ENCODE results near the gene MYO1F. TPM values are rescaled to one million over a fixed set of nuclear protein-coding genes. Genes with fewer than 3 reads are reported as not detected.

Gene MYO1F
- total and polyA plus RNA-seq, 2 of the 13 experiments (the other 11 are each of a cell fraction or from before 2014, with no cell fraction given) = 0.09 to 0.13 TPM

DNA sequence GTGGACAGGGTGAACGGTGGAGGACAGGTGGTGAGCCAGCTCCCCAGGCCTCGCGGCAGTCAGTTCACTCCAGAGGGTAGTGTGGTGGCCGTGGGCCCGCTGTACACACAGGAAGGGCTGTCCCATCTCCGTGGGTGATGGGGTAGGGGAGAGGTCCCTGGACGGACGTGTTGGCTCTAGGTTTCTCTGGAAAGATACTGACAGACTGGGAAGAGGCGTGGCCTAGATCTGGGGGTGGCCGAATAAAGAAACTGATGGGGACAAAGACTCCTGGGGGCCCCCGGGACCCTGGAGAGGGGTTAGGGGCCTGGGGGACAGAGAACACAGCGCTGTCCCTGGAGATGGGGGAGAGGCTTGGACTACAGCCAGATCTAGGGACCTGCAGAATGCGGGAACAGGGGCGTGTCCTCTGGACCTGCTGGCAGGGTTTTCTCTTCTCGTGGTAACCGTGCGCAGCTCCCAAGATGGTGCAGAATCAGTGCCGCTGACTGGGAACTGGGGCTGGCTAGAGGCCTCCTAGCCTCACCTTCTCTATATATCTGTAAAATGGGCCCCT, 70.8 kb downstream of the MYO1F start:
- Histone ChIP-seq H4K20me1 (ENCODE audit: insufficient read depth, low read length) (no peaks in the 10 kb centered on the region), H3K9ac (ENCODE audit: insufficient read depth, low read depth, low read length) (no peak overlapping the region; the same call in 1 of the 2 replicates), H3K27ac (ENCODE audit: extremely low read length, insufficient read depth, low read length) (no peak overlapping the region), H3K4me2 (ENCODE audit: low read depth, low read length) (peak overlapping the region; percentile 98), H3K4me1 (ENCODE audit: insufficient read depth, low read length) (peaks cover 19% of the 10 kb centered on the region), H3K27me3 (ENCODE audit: control insufficient read depth in 1 of 2, insufficient read depth in 2 of 2, low read length in 2 of 2) (peaks cover 0 to 7% of the 10 kb centered on the region in 2 experiments; a peak in 1 of 5 replicates), H3K79me2 (ENCODE audit: insufficient read depth, low read length) (no peaks in the 10 kb centered on the region), H3K4me3 (replicated peaks in 1 of 3; ENCODE audit: insufficient read depth in 1 of 3, low read depth in 2 of 3, low read length in 3 of 3) (peak overlapping the region in 2 of 3 experiments; percentile 59 to 74; a peak in 4 of 6 replicates), H3K9me3 (ENCODE audit: low read length) (no peaks in the 10 kb centered on the region), H2AFZ (ENCODE audit: low read length) (no peak overlapping the region), H3K36me3 (replicated peaks in 1 of 2; ENCODE audit: control insufficient read depth in 1 of 2, insufficient read depth in 2 of 2, low read length in 2 of 2) (no peaks in the 10 kb centered on the region)
- intact Hi-C loops (cut with micrococcal nuclease; ENCODE audit: unreplicated experiment) = loop anchor here (2.0 kb wide), 1 partner anchor 166 kb away; no protein-coding TSS in a partner anchor
- FAIRE-seq (no peak), ATAC-seq (peak; percentile 6; the same call in 2 of the 3 replicates), DNase-seq (ENCODE audit: low spot score) (no peak)
- CTCF ChIA-PET (ENCODE audit: low intra/inter-chr PET ratio, low total read pairs) = no interaction called here
- 32% methylated on average over 10 of the region's 18 CpGs for WGBS (ENCODE audit: low lambda C conversion rate)
- in situ Hi-C loops (cut with HindIII; ENCODE audit: extremely low pct_ligation_motif_present, low pct_unique_long_range_greater_than_20kb) = no loop called here
- POLR2A ChIA-PET = interaction anchor here (1.4 to 2.8 kb wide), 3 partner anchors 7 to 83 kb away, joined by 5 to 17 read pairs (median 6); partner anchors contain the start of gene ZNF414
- no TSS peak for BruUV-seq (replicated peaks)
- TF ChIP-seq, protein P1, sequence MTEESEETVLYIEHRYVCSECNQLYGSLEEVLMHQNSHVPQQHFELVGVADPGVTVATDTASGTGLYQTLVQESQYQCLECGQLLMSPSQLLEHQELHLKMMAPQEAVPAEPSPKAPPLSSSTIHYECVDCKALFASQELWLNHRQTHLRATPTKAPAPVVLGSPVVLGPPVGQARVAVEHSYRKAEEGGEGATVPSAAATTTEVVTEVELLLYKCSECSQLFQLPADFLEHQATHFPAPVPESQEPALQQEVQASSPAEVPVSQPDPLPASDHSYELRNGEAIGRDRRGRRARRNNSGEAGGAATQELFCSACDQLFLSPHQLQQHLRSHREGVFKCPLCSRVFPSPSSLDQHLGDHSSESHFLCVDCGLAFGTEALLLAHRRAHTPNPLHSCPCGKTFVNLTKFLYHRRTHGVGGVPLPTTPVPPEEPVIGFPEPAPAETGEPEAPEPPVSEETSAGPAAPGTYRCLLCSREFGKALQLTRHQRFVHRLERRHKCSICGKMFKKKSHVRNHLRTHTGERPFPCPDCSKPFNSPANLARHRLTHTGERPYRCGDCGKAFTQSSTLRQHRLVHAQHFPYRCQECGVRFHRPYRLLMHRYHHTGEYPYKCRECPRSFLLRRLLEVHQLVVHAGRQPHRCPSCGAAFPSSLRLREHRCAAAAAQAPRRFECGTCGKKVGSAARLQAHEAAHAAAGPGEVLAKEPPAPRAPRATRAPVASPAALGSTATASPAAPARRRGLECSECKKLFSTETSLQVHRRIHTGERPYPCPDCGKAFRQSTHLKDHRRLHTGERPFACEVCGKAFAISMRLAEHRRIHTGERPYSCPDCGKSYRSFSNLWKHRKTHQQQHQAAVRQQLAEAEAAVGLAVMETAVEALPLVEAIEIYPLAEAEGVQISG (CRISPR knock-in tag; IDR thresholded peaks at IDR 0.05) = 0 out of 2 replicates have a peak, but pooled peaks have one; percentile 4
- 0 out of 2 replicates have a peak, but pooled peaks have one; percentile 9 for TF ChIP-seq SSRP1 (CRISPR knock-in tag; IDR thresholded peaks at IDR 0.05)
- TF ChIP-seq, protein P2, sequence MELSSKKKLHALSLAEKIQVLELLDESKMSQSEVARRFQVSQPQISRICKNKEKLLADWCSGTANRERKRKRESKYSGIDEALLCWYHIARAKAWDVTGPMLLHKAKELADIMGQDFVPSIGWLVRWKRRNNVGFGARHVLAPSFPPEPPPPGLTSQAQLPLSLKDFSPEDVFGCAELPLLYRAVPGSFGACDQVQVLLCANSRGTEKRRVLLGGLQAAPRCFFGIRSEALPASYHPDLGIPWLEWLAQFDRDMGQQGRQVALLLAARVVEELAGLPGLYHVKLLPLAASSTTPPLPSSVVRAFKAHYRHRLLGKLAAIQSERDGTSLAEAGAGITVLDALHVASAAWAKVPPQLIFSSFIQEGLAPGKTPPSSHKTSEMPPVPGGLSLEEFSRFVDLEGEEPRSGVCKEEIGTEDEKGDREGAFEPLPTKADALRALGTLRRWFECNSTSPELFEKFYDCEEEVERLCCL (CRISPR knock-in tag; IDR thresholded peaks at IDR 0.05; ENCODE audit: borderline replicate concordance) = no peak
- TF ChIP-seq MXI1 (IDR thresholded peaks at IDR 0.05; ENCODE audit: borderline replicate concordance, low read depth, low read length) = no peak
- no peak for TF ChIP-seq ZBTB3 (CRISPR knock-in tag; IDR thresholded peaks at IDR 0.05; ENCODE audit: borderline replicate concordance, low read depth)
- TF ChIP-seq DNMT3B (CRISPR knock-in tag; conservative IDR thresholded peaks at IDR 0.05) = 0 out of 2 replicates have a peak, but pooled peaks have one; percentile 16
- TF ChIP-seq ZNF343 (CRISPR knock-in tag; IDR thresholded peaks at IDR 0.05) = no peak
- TF ChIP-seq FOXC1 (CRISPR knock-in tag; IDR thresholded peaks at IDR 0.05; ENCODE audit: borderline replicate concordance) = peak; percentile 13; the same call in 1 of the 2 replicates
- no peak for TF ChIP-seq ZNF567 (CRISPR knock-in tag; IDR thresholded peaks at IDR 0.05; ENCODE audit: borderline replicate concordance)
- no peak for TF ChIP-seq NCOA1 (CRISPR knock-in tag; IDR thresholded peaks at IDR 0.05)
- TF ChIP-seq, protein P3, sequence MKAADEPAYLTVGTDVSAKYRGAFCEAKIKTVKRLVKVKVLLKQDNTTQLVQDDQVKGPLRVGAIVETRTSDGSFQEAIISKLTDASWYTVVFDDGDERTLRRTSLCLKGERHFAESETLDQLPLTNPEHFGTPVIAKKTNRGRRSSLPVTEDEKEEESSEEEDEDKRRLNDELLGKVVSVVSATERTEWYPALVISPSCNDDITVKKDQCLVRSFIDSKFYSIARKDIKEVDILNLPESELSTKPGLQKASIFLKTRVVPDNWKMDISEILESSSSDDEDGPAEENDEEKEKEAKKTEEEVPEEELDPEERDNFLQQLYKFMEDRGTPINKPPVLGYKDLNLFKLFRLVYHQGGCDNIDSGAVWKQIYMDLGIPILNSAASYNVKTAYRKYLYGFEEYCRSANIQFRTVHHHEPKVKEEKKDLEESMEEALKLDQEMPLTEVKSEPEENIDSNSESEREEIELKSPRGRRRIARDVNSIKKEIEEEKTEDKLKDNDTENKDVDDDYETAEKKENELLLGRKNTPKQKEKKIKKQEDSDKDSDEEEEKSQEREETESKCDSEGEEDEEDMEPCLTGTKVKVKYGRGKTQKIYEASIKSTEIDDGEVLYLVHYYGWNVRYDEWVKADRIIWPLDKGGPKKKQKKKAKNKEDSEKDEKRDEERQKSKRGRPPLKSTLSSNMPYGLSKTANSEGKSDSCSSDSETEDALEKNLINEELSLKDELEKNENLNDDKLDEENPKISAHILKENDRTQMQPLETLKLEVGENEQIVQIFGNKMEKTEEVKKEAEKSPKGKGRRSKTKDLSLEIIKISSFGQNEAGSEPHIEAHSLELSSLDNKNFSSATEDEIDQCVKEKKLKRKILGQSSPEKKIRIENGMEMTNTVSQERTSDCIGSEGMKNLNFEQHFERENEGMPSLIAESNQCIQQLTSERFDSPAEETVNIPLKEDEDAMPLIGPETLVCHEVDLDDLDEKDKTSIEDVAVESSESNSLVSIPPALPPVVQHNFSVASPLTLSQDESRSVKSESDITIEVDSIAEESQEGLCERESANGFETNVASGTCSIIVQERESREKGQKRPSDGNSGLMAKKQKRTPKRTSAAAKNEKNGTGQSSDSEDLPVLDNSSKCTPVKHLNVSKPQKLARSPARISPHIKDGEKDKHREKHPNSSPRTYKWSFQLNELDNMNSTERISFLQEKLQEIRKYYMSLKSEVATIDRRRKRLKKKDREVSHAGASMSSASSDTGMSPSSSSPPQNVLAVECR (CRISPR knock-in tag; IDR thresholded peaks at IDR 0.05; ENCODE audit: borderline replicate concordance) = no peak
- peak; percentile 67 for TF ChIP-seq AGO2 (optimal IDR thresholded peaks at IDR 0.05; ENCODE audit: low read depth, low read length)
- no peak for TF ChIP-seq MZF1 (CRISPR knock-in tag; IDR thresholded peaks at IDR 0.05; ENCODE audit: borderline replicate concordance)
- no peak for TF ChIP-seq ELF1 (CRISPR knock-in tag; IDR thresholded peaks at IDR 0.05)
- TF ChIP-seq ONECUT2 (CRISPR knock-in tag; IDR thresholded peaks at IDR 0.05) = no peak
- no peak for TF ChIP-seq ZNF737 (CRISPR knock-in tag; IDR thresholded peaks at IDR 0.05; ENCODE audit: borderline replicate concordance)

All from HepG2 (cell line).